ENCODE results near the gene HDAC5.

The HDAC5 gene

DNA sequence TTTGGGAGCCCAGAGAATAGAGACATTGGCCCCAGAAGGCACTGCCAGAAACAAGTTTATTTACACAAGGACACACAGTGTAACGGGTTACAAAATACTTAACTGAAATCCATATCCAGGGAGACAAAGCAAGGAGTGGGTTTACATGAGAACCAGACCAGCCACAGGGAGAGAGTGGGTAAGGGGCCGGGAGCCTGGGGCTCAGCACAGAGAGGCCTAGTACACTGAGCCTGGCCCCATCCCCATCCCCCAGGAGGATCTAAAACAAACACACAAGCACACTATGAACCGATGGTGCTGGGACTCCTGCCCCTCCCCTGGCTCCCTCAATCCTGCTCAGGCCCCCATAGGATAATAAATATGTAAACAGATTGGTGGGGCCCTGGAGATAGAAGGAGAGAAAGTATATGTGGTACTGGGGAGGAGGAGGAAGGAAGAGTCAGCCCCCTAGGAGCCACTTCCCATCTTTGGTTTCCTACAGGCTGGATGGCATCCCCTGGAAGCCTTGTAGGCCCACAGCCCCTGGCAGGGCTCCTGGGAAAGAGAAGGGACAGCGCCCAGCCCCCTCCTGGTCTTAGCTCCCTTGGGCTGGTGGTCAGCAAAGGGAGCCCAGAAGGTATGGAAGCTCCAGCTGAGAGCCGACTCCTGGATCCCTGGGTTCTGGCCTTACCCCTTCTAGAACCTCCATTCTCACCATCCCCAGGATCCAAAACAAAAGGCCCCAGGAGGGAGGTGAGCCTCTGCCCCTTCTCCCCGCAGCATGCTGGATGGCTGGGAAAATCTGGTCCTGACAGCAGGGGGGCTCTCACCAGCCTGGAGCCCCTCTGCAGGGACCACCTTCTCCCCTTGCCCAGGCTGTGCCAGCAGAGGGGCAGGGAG, 46.5 kb downstream of the HDAC5 start:
- no peaks in the 10 kb centered on the region for H3K4me1 ChIP-seq (ENCODE audit: insufficient read depth, poor library complexity, severe bottlenecking)
- H3K27ac ChIP-seq (ENCODE audit: poor library complexity, severe bottlenecking): no peak overlapping the region
- no peak for DNase-seq (ENCODE audit: low spot score)
- no peaks in the 10 kb centered on the region for H3K27me3 ChIP-seq (ENCODE audit: insufficient read depth, poor library complexity, severe bottlenecking)
- H3K36me3 ChIP-seq (ENCODE audit: low read depth): peaks cover 36% of the 10 kb centered on the region
- H3K9me3 ChIP-seq (ENCODE audit: severe bottlenecking): no peaks in the 10 kb centered on the region
- TF ChIP-seq, protein P1, sequence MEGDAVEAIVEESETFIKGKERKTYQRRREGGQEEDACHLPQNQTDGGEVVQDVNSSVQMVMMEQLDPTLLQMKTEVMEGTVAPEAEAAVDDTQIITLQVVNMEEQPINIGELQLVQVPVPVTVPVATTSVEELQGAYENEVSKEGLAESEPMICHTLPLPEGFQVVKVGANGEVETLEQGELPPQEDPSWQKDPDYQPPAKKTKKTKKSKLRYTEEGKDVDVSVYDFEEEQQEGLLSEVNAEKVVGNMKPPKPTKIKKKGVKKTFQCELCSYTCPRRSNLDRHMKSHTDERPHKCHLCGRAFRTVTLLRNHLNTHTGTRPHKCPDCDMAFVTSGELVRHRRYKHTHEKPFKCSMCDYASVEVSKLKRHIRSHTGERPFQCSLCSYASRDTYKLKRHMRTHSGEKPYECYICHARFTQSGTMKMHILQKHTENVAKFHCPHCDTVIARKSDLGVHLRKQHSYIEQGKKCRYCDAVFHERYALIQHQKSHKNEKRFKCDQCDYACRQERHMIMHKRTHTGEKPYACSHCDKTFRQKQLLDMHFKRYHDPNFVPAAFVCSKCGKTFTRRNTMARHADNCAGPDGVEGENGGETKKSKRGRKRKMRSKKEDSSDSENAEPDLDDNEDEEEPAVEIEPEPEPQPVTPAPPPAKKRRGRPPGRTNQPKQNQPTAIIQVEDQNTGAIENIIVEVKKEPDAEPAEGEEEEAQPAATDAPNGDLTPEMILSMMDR (IDR thresholded peaks at IDR 0.05; ENCODE audit: poor library complexity, severe bottlenecking): no peak
- no peak for ATAC-seq (ENCODE audit: low read depth)
- no peak overlapping the region for H3K4me3 ChIP-seq (ENCODE audit: severe bottlenecking)

DNA sequence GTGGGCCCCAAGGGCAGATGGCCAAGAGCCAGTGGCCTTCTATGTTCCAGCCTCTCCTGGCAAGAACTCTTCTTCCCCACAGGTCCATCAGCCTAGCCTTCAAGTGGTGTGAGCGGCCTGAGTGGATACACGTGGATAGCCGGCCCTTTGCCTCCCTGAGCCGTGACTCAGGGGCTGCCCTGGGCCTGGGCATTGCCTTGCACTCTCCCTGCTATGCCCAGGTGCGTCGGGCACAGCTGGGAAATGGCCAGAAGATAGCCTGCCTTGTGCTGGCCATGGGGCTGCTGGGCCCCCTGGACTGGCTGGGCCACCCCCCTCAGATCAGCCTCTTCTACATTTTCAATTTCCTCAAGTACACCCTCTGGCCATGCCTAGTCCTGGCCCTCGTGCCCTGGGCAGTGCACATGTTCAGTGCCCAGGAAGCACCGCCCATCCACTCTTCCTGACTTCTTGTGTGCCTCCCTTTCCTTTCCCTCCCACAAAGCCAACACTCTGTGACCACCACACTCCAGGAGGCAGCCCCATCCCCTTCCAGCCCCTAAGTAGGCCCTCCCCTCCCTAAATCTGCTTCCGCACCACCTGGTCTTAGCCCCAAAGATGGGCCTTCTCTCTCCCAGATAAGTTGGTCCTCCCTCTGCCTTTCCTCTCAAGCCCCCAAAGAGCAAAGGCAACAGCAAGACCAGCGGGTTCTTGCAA, 47.7 kb downstream of the HDAC5 start:
- no peak overlapping the region for H3K27ac ChIP-seq (ENCODE audit: poor library complexity, severe bottlenecking)
- H3K9me3 ChIP-seq (ENCODE audit: severe bottlenecking): no peaks in the 10 kb centered on the region
- DNase-seq (ENCODE audit: low spot score) (no peak), ATAC-seq (ENCODE audit: low read depth) (no peak)
- peaks cover 36% of the 10 kb centered on the region for H3K36me3 ChIP-seq (ENCODE audit: low read depth)
- no peaks in the 10 kb centered on the region for H3K4me1 ChIP-seq (ENCODE audit: insufficient read depth, poor library complexity, severe bottlenecking)
- no peaks in the 10 kb centered on the region for H3K27me3 ChIP-seq (ENCODE audit: insufficient read depth, poor library complexity, severe bottlenecking)
- TF ChIP-seq, protein P1 (IDR thresholded peaks at IDR 0.05; ENCODE audit: poor library complexity, severe bottlenecking): no peak
- H3K4me3 ChIP-seq (ENCODE audit: severe bottlenecking): no peak overlapping the region

DNA sequence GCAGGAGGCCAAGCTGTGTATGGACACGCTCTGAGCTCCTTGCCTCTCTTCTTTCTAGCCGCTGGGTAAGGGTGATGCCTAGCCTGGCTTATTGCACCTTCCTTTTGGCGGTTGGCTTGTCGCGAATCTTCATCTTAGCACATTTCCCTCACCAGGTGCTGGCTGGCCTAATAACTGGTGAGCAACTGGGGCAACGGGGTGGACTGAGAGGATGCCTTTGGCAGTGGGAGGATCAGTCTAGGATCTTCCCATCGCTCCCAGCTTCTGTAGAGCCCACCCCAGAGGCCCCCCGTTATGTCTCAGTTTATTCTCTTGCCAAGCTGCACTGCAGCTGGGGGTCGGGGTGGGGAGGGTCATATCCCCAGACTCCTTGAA, 48.5 kb downstream of the HDAC5 start:
- H3K36me3 ChIP-seq (ENCODE audit: low read depth): peaks cover 36% of the 10 kb centered on the region
- ATAC-seq (ENCODE audit: low read depth): no peak

DNA sequence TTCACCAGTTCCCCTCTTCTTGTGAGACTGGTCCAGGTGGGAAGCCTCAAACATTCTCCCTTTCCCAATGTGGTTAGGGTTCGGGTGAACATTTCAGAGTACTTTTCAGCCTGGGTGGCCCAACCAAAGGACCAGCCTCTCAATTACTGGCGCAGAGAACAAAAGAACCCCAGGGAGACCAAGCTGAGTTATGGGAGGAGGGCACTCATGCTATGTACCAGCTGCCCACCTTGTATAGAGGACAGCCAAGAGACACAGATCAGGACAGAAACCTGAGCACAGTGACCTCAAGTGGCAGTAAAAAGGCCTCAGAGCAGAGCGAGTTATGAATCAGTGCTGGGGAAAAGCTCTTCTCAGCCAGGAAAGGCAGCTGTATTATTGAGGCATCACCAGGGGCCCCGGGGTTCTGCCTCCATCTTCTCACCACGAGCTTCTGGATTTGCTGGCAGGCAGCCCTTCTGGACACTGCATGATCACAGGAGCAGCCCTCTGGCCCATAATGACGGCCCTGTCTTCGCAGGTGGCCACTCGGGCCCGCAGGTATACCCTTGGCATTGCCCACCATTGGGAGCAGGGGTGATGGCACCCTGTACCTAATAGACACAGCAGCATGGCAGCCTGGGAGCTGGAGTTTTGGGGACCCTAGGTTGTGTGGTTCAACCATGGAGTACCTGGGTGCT, 49.1 kb downstream of the HDAC5 start:
- Histone ChIP-seq H3K27me3 (ENCODE audit: insufficient read depth, poor library complexity, severe bottlenecking) (no peaks in the 10 kb centered on the region), H3K4me1 (ENCODE audit: insufficient read depth, poor library complexity, severe bottlenecking) (peaks cover 4% of the 10 kb centered on the region), H3K9me3 (ENCODE audit: severe bottlenecking) (no peaks in the 10 kb centered on the region), H3K4me3 (ENCODE audit: severe bottlenecking) (no peak overlapping the region), H3K27ac (ENCODE audit: poor library complexity, severe bottlenecking) (no peak overlapping the region), H3K36me3 (ENCODE audit: low read depth) (peaks cover 36% of the 10 kb centered on the region)
- ATAC-seq (ENCODE audit: low read depth) (no peak), DNase-seq (ENCODE audit: low spot score) (no peak)
- TF ChIP-seq, protein P1 (IDR thresholded peaks at IDR 0.05; ENCODE audit: poor library complexity, severe bottlenecking): no peak

More for the DNA sequence above, 48.5 kb downstream of the HDAC5 start:
- no peaks in the 10 kb centered on the region for H3K27me3 ChIP-seq (ENCODE audit: insufficient read depth, poor library complexity, severe bottlenecking)
- H3K9me3 ChIP-seq (ENCODE audit: severe bottlenecking): no peaks in the 10 kb centered on the region
- peaks cover 3% of the 10 kb centered on the region for H3K4me1 ChIP-seq (ENCODE audit: insufficient read depth, poor library complexity, severe bottlenecking)
- no peak overlapping the region for H3K27ac ChIP-seq (ENCODE audit: poor library complexity, severe bottlenecking)
- TF ChIP-seq, protein P1 (IDR thresholded peaks at IDR 0.05; ENCODE audit: poor library complexity, severe bottlenecking): no peak
- DNase-seq (ENCODE audit: low spot score): no peak
- H3K4me3 ChIP-seq (ENCODE audit: severe bottlenecking): no peak overlapping the region

Data from RWPE2 (cell line).